PFSK-1 (cell line): Measurements from ENCODE around the gene TIMP4.

Source experiments
- FOXP2 ChIP-seq: optimal IDR thresholded peaks from 2 replicates; pipeline ENCODE3; 2011; ENCODE audit warnings: borderline replicate concordance, control low read depth, inconsistent platforms; ENCODE audit not compliant: insufficient read depth; ENCODE audit errors: extremely low read length, extremely low read depth
- POLR2AphosphoS5 ChIP-seq: IDR thresholded peaks from 2 replicates; pipeline ENCODE4 v1.6.1; 2012; ENCODE audit warnings: low read depth, mild to moderate bottlenecking, control low read depth, low read length, moderate library complexity
- SIN3A ChIP-seq: IDR thresholded peaks from 2 replicates; pipeline ENCODE4 v1.6.1; 2012; ENCODE audit warnings: mild to moderate bottlenecking, low read length, moderate library complexity, borderline replicate concordance; ENCODE audit not compliant: insufficient read depth
- TAF1 ChIP-seq: IDR thresholded peaks from 2 replicates; pipeline ENCODE4 v1.6.1; 2012; ENCODE audit warnings: low read length, control low read depth, borderline replicate concordance; ENCODE audit not compliant: insufficient read depth
- TF ChIP-seq, protein P1 (sequence below), 2 experiments: IDR thresholded peaks; 2 replicates each; pipeline versions ENCODE4 v1.6.1 to v1.8.0; 2011 to 2012; ENCODE audit warnings: low read depth in 2 of 2, low read length in 2 of 2, control low read depth in 1 of 2, inconsistent platforms in 1 of 2, mild to moderate bottlenecking in 1 of 2, moderate library complexity in 1 of 2; ENCODE audit not compliant: insufficient read depth in 1 of 2

TIMP4 gene

DNA sequence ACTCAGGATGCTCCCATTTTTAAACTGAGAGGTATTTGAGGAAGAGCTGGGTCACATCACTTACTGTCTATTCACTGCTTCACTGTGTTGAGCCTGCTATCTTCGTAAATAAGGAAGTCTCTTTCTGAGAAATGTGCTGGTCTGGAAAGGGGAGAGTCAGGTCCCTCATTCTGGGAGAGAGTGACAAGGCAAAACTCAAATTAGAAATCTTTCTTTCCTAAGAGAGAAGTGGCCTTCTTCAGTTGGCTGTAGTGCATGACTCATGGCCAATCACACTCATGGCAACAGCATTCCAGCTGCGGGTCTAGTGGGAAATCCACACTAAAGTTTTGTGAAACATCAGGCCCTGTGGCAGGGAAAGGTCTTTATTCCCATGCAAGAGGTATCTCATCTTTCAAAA is 11.5 kb upstream of the TIMP4 start:
- TF ChIP-seq FOXP2: no peak

GRCh38 chr3:12165909-12166308 is 7.2 kb upstream of the TIMP4 start:
- TF ChIP-seq TAF1 (no peak), SIN3A (no peak), POLR2AphosphoS5 (no peak), FOXP2 (no peak)
- TF ChIP-seq, protein P1, sequence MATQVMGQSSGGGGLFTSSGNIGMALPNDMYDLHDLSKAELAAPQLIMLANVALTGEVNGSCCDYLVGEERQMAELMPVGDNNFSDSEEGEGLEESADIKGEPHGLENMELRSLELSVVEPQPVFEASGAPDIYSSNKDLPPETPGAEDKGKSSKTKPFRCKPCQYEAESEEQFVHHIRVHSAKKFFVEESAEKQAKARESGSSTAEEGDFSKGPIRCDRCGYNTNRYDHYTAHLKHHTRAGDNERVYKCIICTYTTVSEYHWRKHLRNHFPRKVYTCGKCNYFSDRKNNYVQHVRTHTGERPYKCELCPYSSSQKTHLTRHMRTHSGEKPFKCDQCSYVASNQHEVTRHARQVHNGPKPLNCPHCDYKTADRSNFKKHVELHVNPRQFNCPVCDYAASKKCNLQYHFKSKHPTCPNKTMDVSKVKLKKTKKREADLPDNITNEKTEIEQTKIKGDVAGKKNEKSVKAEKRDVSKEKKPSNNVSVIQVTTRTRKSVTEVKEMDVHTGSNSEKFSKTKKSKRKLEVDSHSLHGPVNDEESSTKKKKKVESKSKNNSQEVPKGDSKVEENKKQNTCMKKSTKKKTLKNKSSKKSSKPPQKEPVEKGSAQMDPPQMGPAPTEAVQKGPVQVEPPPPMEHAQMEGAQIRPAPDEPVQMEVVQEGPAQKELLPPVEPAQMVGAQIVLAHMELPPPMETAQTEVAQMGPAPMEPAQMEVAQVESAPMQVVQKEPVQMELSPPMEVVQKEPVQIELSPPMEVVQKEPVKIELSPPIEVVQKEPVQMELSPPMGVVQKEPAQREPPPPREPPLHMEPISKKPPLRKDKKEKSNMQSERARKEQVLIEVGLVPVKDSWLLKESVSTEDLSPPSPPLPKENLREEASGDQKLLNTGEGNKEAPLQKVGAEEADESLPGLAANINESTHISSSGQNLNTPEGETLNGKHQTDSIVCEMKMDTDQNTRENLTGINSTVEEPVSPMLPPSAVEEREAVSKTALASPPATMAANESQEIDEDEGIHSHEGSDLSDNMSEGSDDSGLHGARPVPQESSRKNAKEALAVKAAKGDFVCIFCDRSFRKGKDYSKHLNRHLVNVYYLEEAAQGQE (IDR thresholded peaks at IDR 0.05; ENCODE audit: insufficient read depth in 1 of 2, low read depth in 2 of 2, low read length in 2 of 2): no peak

DNA sequence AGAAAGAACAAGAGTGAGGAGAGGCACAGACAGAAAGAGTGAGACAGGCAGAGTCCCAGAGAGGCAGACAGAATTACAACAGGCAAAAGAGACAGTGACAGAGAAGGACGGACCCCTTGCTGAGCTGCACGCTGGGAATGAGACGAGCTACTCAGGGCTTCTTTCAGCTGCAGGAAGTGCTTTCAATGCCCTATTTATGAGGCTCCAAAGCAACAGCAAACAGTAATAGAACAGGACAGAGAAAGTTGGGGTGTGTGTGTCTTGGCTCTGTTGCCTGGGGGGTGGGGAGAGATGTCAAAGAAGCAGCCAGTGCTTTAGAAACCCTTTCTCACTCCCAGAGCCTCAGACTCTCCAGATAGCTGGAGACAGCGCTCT is 502 bp upstream of the TIMP4 start:
- TF ChIP-seq, protein P1 (IDR thresholded peaks at IDR 0.05; ENCODE audit: insufficient read depth in 1 of 2, low read depth in 2 of 2, low read length in 2 of 2): no peak
- no peak for TF ChIP-seq FOXP2
- no peak for TF ChIP-seq TAF1
- TF ChIP-seq POLR2AphosphoS5: no peak
- TF ChIP-seq SIN3A: no peak

GRCh38 chr3:12157026-12157425 is 1.7 kb downstream of the TIMP4 start:
- no peak for TF ChIP-seq FOXP2
- TF ChIP-seq, protein P1 (IDR thresholded peaks at IDR 0.05; ENCODE audit: insufficient read depth in 1 of 2, low read depth in 2 of 2, low read length in 2 of 2): no peak
- no peak for TF ChIP-seq TAF1
- TF ChIP-seq POLR2AphosphoS5: no peak
- TF ChIP-seq SIN3A: no peak

DNA sequence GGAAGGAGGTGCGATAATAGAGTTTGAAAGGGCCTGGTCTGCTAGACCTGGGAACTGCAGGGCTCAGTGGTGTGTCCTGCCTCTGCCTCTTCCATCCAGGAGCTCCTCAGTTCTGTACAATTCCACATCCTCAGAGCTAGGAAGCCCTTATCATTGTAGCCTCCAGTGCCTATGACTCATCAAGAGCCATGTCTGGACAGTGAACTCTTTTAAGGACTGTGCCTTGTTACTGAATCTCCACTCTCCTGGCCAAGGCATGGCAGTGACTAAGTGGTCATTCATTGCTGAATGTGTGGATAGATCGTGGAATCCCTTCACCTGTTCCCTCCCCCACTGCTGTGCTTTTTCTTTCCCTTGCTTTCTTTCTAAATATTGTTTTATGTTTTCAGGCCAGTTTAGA is 2.9 kb downstream of the TIMP4 start:
- TF ChIP-seq POLR2AphosphoS5 (no peak), TAF1 (no peak)

DNA sequence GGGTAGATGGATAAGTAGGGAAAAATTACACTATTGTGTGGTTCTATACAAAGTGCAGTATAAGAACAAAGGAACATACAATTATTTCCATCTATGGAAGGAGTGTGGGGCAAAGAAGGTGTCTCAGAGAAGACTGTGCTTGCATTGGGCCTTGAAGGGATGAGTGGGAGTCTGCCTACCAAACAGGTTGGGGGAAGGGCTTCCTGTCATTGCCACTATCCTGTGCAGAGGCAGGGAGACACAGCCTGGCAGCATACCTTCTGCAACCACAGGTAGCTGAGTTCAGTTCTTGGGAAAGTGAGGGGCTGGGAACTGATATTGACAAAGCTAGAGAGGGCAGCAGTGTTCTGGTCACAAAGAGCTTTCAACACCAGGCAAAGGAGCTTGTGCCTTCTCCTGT is 3.4 kb downstream of the TIMP4 start:
- TF ChIP-seq, protein P1 (IDR thresholded peaks at IDR 0.05; ENCODE audit: insufficient read depth in 1 of 2, low read depth in 2 of 2, low read length in 2 of 2): no peak
- TF ChIP-seq POLR2AphosphoS5 (no peak), TAF1 (no peak), SIN3A (no peak), FOXP2 (no peak)
